Pulmonary artery endothelial cell (primary cell): ENCODE results near the gene INPP5A. TPM values are rescaled to one million over a fixed set of nuclear protein-coding genes. Genes with fewer than 3 reads are reported as not detected.

Experiments used
- DNase-seq: peaks from one replicate; pipeline ENCODE4 v3.0.0-alpha.2; 2011; ENCODE audit warnings: low read depth, low spot score
- total RNA-seq: library from RNA; depleted of rRNA; stranded (reverse); fragments of >200 nt; gene quantifications from 2 replicates; pipeline ENCODE4 v1.2.3, GENCODE V29; 2014

INPP5A gene
- total RNA-seq, 1 donor from 2014 or later: 25.4 TPM

GRCh38 chr10:132517951-132518521, 19.6 kb upstream of the INPP5A start:
- no peak for DNase-seq

DNA sequence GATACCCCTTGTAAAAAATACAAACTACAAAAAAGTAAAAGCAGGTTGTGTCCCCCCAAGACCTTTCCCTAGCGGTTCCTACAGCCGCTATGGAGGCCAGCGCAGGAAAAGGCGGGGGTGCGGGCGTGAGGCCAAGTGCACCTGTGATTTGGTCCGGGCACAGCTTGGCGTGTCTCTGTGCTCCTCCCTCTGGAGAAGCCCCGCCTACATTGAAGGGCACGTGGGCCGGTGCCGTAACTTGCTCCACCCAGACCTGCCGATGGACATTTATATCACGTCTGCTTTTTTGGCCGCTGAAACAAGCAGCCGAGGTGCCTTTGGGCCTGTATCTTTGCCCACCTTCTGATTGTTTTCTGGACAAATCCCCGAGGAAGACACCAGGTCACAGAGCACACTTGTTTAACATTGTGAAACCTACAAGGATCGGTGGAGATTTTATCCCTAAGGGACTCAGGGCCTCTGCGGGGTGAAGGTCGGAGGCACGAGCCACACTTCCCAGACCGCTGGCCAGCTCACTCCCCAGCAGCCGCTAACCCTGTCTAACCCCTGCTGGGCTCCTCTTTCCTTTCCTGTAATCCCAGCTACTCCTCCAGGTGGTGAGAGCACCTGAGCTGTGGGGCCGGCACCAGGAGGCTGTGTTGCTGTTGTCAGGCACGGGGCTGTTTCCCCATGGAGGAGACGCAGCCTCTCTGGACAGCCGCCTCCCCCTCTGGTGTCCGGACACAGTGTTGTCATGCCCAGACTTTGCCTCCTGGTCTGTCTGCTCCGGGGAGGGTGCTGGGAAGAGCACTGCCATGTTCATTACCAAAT, 18.8 kb upstream of the INPP5A start:
- no peak for DNase-seq

DNA sequence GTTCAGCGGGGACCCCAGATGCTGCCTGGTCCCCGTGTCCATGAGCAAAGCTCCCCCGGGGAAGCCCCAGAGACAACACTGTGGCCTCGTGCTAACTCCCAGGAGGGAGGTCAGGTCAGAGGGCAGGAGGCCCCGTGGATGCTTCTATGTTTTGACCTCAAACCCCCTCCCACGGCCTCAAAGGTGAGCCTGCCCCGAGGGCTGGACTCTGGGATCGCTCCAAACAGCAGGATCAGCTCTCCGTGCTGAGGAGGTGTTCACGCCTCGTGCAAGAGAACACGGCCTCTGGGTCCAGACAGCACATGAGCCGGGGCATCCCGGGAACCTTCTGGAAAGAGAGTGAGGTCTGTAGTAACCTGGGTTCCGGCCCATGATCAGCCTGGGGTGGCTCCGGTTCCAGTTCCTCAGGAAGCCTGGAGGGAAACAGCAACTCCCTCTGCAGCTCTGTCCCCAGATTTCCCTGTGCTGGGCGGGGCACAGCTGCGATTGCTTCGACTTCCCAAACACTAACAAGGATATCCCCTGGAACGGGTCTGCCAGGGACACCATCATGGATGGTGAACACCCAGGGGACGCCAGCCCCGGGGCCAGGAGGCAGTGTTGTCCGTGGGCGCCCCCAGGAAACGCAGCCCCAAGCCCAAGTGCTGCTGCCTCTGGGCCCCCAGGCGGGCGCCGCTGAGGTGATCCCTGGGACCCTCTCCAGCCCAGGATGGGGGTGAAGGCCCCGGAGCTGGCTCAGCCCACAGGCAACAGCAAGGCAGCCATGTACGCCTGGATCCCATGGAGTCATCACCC, 18.0 kb upstream of the INPP5A start:
- no peak for DNase-seq

GRCh38 chr10:132520177-132520811, 17.3 kb upstream of the INPP5A start:
- no peak for DNase-seq

DNA sequence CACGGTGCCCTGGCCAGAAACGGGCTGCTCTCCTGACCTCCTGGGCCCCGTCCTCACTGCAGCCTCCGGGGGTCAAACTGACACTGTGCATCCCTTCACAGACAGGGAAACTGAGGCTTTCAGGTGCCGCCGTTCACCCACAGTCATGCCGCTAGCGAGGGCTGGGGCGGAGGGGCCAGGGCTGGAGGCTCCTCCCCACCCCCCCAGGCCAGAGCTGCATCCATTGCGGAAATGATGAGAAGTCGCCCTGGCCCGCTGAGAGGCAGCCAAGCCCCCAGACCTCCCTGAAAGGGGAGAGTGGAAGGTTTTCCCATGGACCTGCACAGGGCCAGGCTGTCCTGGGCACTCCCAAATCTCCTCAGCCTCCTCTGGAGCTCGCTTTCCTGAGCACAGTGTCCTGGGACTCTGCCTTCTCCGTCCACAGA, 16.5 kb upstream of the INPP5A start:
- DNase-seq: no peak

GRCh38 chr10:132521466-132522102, 16.0 kb upstream of the INPP5A start:
- no peak for DNase-seq

GRCh38 chr10:132522521-132523411, 14.8 kb upstream of the INPP5A start:
- no peak for DNase-seq

DNA sequence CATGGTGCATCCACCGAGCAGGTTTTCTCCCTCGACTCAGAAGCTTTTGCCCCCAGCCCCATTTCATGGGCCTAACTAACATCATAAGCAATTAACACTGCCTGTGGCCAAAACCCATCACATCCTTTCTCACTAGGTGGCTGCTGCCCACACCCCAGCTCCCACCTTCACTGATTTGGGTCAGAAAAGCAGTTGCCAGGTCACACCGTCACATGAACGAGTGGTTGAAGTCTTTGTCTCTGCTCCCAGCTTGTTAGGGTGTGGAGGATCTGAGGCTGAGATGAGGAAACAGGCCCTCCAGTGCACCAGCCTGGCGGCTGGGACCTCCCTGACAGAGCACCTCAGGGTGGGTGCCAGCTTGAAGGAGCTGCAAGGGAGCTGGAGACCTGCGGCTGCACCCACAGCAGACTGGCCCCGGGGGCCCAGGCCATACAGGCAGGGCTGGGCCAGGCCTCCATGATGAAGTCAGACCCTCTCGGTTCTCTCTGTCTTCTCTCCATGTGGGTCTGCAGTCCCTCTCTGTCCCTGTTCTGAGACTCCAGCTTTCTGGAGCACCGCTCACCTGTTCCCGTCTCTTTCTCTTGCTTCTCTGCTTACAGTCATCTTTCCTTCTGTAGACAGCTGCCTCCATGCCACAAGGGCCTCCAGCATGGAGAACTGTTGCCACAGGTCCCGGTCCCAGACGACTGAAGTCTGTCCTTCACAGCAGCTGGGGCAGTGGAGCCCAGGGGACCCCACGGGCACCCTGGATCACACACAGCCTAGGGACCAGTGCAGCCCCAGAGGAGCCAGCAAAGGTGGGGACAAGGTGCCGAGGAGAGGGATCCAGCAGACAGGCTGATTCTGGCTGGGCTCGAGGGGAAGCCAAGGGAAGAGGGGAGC, 13.8 kb upstream of the INPP5A start:
- DNase-seq: no peak

GRCh38 chr10:132524443-132525285, 12.9 kb upstream of the INPP5A start:
- DNase-seq: no peak

- DNase-seq: no peak
These were observed 10.9 kb upstream of the INPP5A start for GRCh38 chr10:132526676-132527075.

- no peak for DNase-seq
These were observed 10.1 kb upstream of the INPP5A start for GRCh38 chr10:132527339-132528063.

- no peak for DNase-seq
These were observed 9.4 kb upstream of the INPP5A start for GRCh38 chr10:132528064-132528691.

- DNase-seq: no peak
These were observed 5.4 kb upstream of the INPP5A start for GRCh38 chr10:132532179-132532578.

DNA sequence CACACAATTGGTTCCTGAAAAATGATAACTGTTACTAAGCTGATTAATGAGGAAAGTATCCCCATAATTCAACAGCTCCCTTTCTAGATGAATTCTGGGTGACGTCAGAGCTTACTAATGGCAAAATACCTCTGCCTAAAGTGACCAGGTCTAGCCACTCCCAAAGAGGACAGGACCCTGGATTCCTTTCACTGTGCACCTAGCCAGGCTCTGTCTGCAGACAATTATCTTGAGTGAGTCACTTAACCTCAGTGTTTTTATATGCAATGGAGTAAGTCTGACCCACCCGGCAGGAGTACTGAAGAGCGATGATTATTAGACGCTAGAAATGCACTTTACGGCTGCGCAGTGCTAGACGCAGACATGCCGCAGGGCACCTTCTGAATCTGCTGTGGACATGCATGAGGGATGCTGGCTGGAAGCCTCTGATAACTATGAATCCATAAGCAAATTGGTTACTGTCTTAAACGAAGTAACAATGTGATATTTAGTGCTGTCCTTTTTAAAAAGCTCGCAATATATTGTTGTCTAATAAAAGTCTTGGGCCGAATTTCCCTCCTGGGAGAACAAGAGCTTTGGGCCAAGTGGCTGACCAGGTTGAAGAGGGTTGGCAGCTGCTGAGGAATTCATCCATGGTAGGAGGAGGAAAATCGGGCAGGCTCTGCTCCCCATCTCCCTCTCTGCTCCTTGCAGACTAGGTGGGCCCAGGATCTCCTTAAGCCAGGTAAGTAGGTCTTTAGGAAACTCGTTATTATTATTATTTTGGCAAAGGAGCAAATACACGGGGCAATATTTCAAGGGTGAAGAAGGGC, 4.6 kb upstream of the INPP5A start:
- DNase-seq: no peak

GRCh38 chr10:132533571-132534260, 3.9 kb upstream of the INPP5A start:
- DNase-seq: no peak
